PC-9 (cell line): ENCODE measurements around the gene CDK5. TPM values are rescaled to one million over a fixed set of nuclear protein-coding genes. Genes with fewer than 3 reads are reported as not detected.
A peak's percentile ranks its signal among the peaks of the same experiment; 100 is the strongest.

Source experiments
- BruUV-seq: library from RNA; stranded (reverse); fragments of 400-500 nt; replicated peaks from 2 replicates; lab custom pipeline; 2021; lab: Mats Ljungman, UMichigan
- CTCF ChIA-PET: fragments of 300-600 bp; sonication (Branson Sonifier 250); formaldehyde crosslinking; loops from one replicate; lab custom pipeline; 2022; ENCODE audit warnings: antibody characterized with exemption; lab: Charles Lee
- POLR2A ChIA-PET: fragments of 300-600 bp; sonication (Branson Sonifier 250); formaldehyde crosslinking; loops from one replicate; lab custom pipeline; 2022; ENCODE audit warnings: antibody characterized with exemption; ENCODE audit not compliant: unreplicated experiment; lab: Charles Lee
- DNase-seq, 2 experiments: peaks; one replicate each; pipeline versions ENCODE4 v3.0.0 to v3.0.0-alpha.2; 2015 to 2022; ENCODE audit warnings: mixed read lengths in 1 of 2
- H2AFZ ChIP-seq: fragments of 200-600 bp; sonication (generic); 2 replicates; pipeline ENCODE4 v1.8.1; 2017; ENCODE audit warnings: antibody characterized with exemption
- H3F3A ChIP-seq: fragments of 200-600 bp; sonication (generic); 2 replicates; pipeline ENCODE4 v1.8.1; 2017; ENCODE audit warnings: antibody characterized with exemption, mild to moderate bottlenecking, low read depth; ENCODE audit not compliant: insufficient read depth
- H3K27ac ChIP-seq: fragments of 200-600 bp; sonication (generic); 2 replicates; pipeline ENCODE4 v1.6.1; 2016; ENCODE audit warnings: mixed run types
- H3K27me3 ChIP-seq: fragments of 200-600 bp; sonication (generic); 2 replicates; pipeline ENCODE4 v1.6.1; 2016; ENCODE audit warnings: low read depth, mixed run types; ENCODE audit not compliant: insufficient read depth
- H3K36me3 ChIP-seq: fragments of 200-600 bp; sonication (generic); 2 replicates; pipeline ENCODE4 v1.6.1; 2016; ENCODE audit warnings: low read depth, mixed run types
- H3K4me1 ChIP-seq: fragments of 200-600 bp; sonication (generic); replicated peaks from 2 replicates; pipeline ENCODE4 v1.6.1; 2016; ENCODE audit warnings: mixed run types; ENCODE audit not compliant: insufficient read depth
- H3K4me2 ChIP-seq: fragments of 200-600 bp; sonication (generic); 2 replicates; pipeline ENCODE4 v1.6.1; 2017; ENCODE audit warnings: mixed run types
- H3K4me3 ChIP-seq: fragments of 200-600 bp; sonication (generic); 2 replicates; pipeline ENCODE4 v1.6.1; 2016; ENCODE audit warnings: mixed run types
- H3K79me2 ChIP-seq: fragments of 200-600 bp; sonication (generic); 2 replicates; pipeline ENCODE4 v1.6.1; 2017; ENCODE audit warnings: low read depth, mixed run types
- H3K9me2 ChIP-seq: fragments of 200-600 bp; sonication (generic); 2 replicates; pipeline ENCODE4 v1.8.1; 2017; ENCODE audit warnings: mild to moderate bottlenecking; ENCODE audit not compliant: insufficient read depth
- H3K9me3 ChIP-seq: fragments of 200-600 bp; sonication (generic); 2 replicates; pipeline ENCODE4 v1.8.1; 2016; ENCODE audit warnings: low read depth; ENCODE audit not compliant: insufficient read depth
- H4K20me1 ChIP-seq: fragments of 200-600 bp; sonication (generic); 2 replicates; pipeline ENCODE4 v1.8.1; 2017; ENCODE audit not compliant: insufficient read depth
- EZH2 ChIP-seq: fragments of 200-600 bp; sonication (generic); IDR thresholded peaks from 2 replicates; pipeline ENCODE4 v1.8.0; 2017; ENCODE audit warnings: antibody characterized with exemption, low read depth
- intact Hi-C: fragments of 100-400 bp; cut with micrococcal nuclease; formaldehyde crosslinking; loops from one replicate; pipeline ENCODE4 v1.10.0; 2022; ENCODE audit not compliant: unreplicated experiment
- total RNA-seq: library from RNA; stranded (reverse); gene quantifications from 2 replicates; pipeline ENCODE4 v1.2.3, GENCODE V29; 2021
- TF ChIP-seq, protein P1 (sequence below): fragments of 200-600 bp; sonication (generic); conservative IDR thresholded peaks from 2 replicates; pipeline ENCODE4 v1.6.1; 2017; ENCODE audit warnings: mixed run types, antibody characterized with exemption, mild to moderate bottlenecking, moderate library complexity

CDK5 gene
- total RNA-seq, 1 experiment from 2014 or later = 45.7 TPM

DNA sequence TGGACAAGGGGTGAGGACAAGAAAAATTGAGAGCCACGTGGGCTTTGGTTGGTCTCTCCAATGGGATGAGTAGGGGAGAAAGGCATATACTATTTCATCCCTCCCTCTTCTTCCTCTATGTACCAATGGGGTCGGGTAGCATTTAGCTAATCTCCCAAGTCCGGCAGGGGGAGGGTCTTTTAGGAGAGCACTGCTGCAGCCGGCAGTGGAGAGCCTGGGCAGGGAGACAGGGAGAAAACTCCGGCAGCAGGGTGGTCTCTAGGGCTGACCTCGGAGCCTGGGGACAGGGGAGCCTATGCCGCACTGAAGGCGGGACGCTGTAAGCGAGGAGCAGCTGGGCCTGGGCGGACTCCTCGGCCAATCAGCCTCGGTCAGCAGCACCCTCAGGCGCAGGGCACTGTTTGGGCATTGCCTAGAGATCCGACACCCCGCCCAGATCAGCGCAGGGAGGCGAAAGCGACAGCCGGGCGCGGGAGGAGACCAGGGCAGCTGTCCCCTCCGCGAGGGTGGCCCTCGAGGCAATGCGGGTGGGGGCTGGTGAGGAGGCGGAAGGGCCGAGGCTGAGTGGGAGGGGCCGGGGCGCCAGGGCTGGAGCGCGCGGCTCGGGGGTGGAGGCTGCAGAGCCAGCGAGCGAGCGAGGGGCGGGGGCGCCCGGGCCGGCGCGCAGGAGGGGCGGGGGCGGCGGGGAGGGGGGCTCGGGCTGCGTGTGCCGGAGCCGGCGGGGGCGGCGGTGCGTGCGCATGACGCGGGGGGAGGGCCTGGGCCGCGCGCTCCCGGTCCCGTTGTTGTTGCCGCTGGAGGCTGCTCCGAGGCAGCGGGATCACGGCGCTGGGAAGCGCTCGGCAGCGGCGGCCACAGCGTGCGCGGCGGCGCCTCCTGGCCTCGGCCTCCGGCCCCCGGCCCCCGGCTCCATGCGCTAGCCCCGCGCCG, 28.3 kb upstream of the CDK5 start, which contains the start of gene AGAP3:
Gene AGAP3, plus strand, starts transcription at position 785 of the 930 bp plus-strand sequence. CDS start 267 bp downstream, outside the sequence.
- H3K9me3 ChIP-seq = no peaks in the 10 kb centered on the region
- peaks cover 59% of the 10 kb centered on the region for H3K79me2 ChIP-seq
- CTCF ChIA-PET = interaction anchor here (0.6 to 0.7 kb wide), 2 partner anchors 17 to 24 kb away, joined by 3 read pairs; no protein-coding TSS in a partner anchor
- no peaks in the 10 kb centered on the region for H3K27me3 ChIP-seq
- H3K27ac ChIP-seq = peak within 1 kb of the TSS; percentile 41; the same call in 1 of the 2 replicates
- H4K20me1 ChIP-seq = peaks cover 30% of the 10 kb centered on the region
- peak within 1 kb of the TSS; percentile 98 for H3K4me2 ChIP-seq
- H3K4me1 ChIP-seq = peaks cover 47% of the 10 kb centered on the region
- no peaks in the 10 kb centered on the region for H3K36me3 ChIP-seq
- peak within 1 kb of the TSS; percentile 100 for H3K4me3 ChIP-seq
- BruUV-seq = no TSS peak
- intact Hi-C loops = loop anchor here (1.0 to 10.0 kb wide), 4 partner anchors 27 to 111 kb away; partner anchors contain the start of genes ABCB8 and KCNH2
- no peaks in the 10 kb centered on the region for H3K9me2 ChIP-seq
- peaks cover 33% of the 10 kb centered on the region; the same call in 1 of the 2 replicates for H3F3A ChIP-seq
- H2AFZ ChIP-seq = peak within 1 kb of the TSS; percentile 91
- no peak for TF ChIP-seq EZH2
- TF ChIP-seq, protein P1, sequence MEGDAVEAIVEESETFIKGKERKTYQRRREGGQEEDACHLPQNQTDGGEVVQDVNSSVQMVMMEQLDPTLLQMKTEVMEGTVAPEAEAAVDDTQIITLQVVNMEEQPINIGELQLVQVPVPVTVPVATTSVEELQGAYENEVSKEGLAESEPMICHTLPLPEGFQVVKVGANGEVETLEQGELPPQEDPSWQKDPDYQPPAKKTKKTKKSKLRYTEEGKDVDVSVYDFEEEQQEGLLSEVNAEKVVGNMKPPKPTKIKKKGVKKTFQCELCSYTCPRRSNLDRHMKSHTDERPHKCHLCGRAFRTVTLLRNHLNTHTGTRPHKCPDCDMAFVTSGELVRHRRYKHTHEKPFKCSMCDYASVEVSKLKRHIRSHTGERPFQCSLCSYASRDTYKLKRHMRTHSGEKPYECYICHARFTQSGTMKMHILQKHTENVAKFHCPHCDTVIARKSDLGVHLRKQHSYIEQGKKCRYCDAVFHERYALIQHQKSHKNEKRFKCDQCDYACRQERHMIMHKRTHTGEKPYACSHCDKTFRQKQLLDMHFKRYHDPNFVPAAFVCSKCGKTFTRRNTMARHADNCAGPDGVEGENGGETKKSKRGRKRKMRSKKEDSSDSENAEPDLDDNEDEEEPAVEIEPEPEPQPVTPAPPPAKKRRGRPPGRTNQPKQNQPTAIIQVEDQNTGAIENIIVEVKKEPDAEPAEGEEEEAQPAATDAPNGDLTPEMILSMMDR = no peak
- DNase-seq = peak; percentile 87 to 97
- POLR2A ChIA-PET = interaction anchor here (0.6 kb wide), 4 partner anchors 9 to 80 kb away, joined by 3 to 5 read pairs (median 4); no protein-coding TSS in a partner anchor

DNA sequence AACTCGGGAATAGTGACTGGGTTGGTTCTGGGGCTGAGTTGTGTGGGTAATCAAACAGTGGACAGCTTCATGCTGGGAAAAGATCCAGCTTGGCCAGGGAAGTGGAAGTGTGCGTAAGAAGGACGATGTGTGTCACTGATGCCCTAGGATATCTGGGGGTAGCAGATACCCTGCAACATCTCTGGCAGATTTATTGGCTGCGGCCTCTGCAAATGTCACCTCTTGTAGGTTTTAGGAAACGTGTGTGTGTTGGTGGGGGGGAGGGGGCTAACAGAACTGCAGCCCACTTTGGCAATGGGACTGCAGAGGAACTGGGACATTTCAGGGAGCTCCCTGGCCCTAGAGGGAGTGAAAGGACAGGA, 27.6 kb upstream of the CDK5 start:
- ChIA-PET POLR2A (interaction anchor here (0.6 to 0.7 kb wide), 3 partner anchors 9 to 52 kb away, joined by 3 to 8 read pairs (median 5); no protein-coding TSS in a partner anchor), CTCF (interaction anchor here (0.6 to 0.7 kb wide), 3 partner anchors 23 to 513 kb away, joined by 3 read pairs; no protein-coding TSS in a partner anchor)
- DNase-seq = no peak
- Histone ChIP-seq H2AFZ (peak overlapping the region; percentile 91), H3K9me3 (no peaks in the 10 kb centered on the region), H4K20me1 (peaks cover 25% of the 10 kb centered on the region), H3K27me3 (no peaks in the 10 kb centered on the region), H3K36me3 (no peaks in the 10 kb centered on the region), H3K4me1 (peaks cover 47% of the 10 kb centered on the region), H3K4me2 (peak overlapping the region; percentile 96), H3F3A (peaks cover 35% of the 10 kb centered on the region; the same call in 1 of the 2 replicates), H3K27ac (no peak overlapping the region), H3K4me3 (peak overlapping the region; percentile 72; the same call in 1 of the 2 replicates), H3K9me2 (no peaks in the 10 kb centered on the region), H3K79me2 (peaks cover 54% of the 10 kb centered on the region)
- TF ChIP-seq, protein P1 = no peak
- no peak for TF ChIP-seq EZH2
- no TSS peak for BruUV-seq
- intact Hi-C loops = loop anchor here (10.0 kb wide), 1 partner anchor 111 kb away; the partner anchor contains the start of gene KCNH2

DNA sequence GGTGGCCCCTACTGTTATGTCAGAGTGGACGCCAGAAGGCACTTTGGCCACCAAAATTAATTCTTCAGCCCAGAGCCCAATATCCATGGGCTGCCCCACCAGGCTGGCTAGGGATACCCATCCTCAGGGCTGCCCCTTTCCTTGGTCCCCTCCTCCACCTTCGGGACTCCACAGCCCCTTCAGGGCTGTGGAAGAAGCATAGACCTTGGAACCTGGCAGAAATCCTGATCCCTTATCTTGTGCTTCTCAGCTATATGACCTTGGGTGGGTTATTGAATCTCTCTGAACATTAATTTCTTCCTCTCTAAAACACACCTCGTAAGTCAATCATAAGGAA, 26.1 kb upstream of the CDK5 start:
- Histone ChIP-seq H3K9me2 (no peaks in the 10 kb centered on the region), H3K79me2 (peaks cover 54% of the 10 kb centered on the region), H4K20me1 (peaks cover 18% of the 10 kb centered on the region), H3K4me1 (peaks cover 48% of the 10 kb centered on the region), H3K27ac (no peak overlapping the region), H3K9me3 (no peaks in the 10 kb centered on the region), H3K4me2 (peak overlapping the region; percentile 100), H2AFZ (peak overlapping the region; percentile 83), H3K27me3 (no peaks in the 10 kb centered on the region), H3K4me3 (peak overlapping the region; percentile 89), H3K36me3 (no peaks in the 10 kb centered on the region), H3F3A (peaks cover 42% of the 10 kb centered on the region; the same call in 1 of the 2 replicates)
- intact Hi-C loops = loop anchor here (10.0 kb wide), 1 partner anchor 109 kb away; the partner anchor contains the start of gene KCNH2
- BruUV-seq = no TSS peak
- no peak for TF ChIP-seq EZH2
- TF ChIP-seq, protein P1 = no peak
- CTCF ChIA-PET = interaction anchor here (0.6 kb wide), 1 partner anchor 143 kb away, joined by 3 read pairs; the partner anchor contains the start of gene ABCF2
- POLR2A ChIA-PET = interaction anchor here (0.6 kb wide), 1 partner anchor 276 kb away, joined by 4 read pairs; no protein-coding TSS in a partner anchor
- no peak for DNase-seq
